NCI-H2196 (cell line): ENCODE measurements around the gene DNHD1.
A peak's percentile ranks its signal among the peaks of the same experiment; 100 is the strongest.

Experiments
- DNase-seq: peaks from one replicate; lab custom pipeline; 2025; ENCODE audit not compliant: unreplicated experiment; lab: John Stamatoyannopoulos, UW

Gene DNHD1

GRCh38 chr11:6611092-6611962 is 114.2 kb downstream of the DNHD1 start:
- no peak for DNase-seq

DNA sequence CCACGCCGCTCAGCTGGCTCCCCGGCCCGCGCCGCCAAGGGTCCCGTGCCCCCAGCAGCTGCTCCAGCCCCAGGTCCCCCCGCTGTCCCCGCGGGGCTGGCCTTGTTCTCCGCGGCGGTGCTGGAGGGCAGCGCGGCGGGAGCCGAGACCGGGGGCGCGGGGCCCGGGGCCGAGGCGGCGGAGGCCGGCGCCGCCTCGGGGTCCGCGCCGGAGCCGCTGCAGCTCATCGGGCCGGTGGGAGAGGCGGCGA is 114.8 kb downstream of the DNHD1 start:
- no peak for DNase-seq

DNA sequence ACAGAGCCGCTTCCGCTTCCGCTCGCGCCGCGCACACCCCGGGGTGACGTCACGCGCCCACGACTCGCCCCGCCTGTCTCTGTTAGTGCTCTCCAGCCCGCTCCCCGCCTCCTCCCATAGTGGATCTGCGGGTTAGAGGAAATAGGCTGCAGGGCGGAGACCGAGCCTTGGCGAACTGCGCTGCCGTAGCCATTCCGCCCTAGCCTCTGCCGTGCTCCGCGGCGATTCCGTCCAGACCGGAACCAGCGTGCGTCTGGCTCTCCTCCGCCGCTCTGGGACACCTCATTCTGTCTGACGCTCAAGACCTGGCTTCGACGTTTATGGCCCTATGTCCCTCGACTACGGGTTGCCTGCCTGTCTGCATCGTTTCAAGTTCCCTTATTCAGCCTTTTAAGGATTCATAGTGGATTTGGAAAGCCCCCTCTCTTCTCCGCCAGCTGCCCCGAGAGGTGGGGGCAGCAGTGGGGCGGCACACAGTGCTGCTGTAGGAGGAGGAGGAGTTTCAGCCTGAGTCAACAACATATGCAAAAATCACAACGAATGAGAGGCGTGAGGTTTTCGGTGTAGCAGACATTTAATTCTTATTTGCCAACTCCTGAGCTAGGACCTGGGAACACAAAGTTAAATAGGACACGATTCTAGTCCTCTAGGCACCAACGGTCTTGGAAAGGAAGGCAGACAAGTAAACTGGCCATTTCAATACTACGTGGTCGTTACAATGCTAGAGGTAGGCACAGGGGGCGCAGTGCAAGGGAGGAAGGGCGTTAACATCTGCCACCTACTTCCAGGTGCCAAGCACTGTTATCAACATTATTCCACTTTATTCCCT is 115.3 kb downstream of the DNHD1 start, which contains the start of gene TAF10:
Gene TAF10, minus strand, starts transcription at position 4 of the 829 bp plus-strand sequence. CDS start 27 bp downstream, outside the sequence.
- DNase-seq, result peak; percentile 96

DNA sequence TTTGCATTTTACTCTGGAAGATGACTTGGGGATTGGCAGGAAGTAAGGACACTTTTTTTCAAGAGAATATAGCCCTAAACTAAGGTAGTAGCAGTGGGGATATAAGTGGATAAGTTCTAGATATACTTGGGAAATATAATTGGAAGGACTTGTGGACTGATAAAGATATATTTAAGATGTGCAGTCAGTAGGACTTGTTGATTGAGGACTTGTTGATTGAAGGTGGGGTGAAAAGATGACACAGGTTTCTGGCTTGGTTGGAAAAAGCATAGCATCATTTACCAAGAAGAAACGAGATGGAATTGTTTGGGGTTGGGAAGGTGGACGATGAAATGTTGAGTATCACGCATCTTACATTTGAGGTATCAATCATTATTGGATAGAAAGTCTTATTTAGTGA is 116.4 kb downstream of the DNHD1 start:
- no peak for DNase-seq

DNA sequence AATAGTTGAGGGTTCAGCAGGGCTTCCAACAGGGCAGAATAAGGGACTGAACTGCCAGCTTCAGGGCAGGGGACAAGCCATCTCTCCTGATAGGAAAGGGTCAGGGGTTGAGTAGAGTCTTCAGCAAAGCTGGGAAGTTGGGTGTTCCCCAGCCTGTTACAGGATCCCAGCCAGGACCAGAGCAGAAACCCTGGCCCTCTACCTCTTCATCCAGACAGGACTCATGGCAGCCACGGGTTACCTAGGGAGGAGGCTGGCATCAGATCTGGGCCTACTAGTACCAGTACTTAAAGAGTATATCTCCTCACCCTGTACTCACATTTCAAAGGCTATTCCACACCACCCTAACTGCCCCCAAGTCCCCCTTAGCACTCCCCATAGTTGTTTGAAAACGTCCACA is 117.4 kb downstream of the DNHD1 start:
- DNase-seq, result no peak

DNA sequence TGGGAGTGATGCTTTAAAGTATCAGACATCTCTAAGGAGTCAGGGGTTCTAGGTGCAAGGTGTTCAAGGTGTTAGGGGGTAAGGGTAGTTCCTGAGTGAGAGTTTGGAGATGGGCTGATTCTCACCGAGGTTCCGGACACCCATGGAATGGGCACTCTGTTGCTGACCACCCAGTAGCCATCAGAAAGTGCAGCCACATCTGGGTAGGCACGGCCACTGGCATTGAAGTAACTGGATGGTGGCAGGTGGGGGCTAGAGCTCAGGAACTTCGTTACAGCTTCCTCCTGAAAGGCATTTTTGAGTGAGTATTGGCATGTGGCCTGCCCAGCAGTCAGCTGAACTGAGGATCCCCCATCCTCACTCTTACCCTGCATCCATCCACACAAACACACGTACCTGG is 118.0 kb downstream of the DNHD1 start:
- no peak for DNase-seq

DNA sequence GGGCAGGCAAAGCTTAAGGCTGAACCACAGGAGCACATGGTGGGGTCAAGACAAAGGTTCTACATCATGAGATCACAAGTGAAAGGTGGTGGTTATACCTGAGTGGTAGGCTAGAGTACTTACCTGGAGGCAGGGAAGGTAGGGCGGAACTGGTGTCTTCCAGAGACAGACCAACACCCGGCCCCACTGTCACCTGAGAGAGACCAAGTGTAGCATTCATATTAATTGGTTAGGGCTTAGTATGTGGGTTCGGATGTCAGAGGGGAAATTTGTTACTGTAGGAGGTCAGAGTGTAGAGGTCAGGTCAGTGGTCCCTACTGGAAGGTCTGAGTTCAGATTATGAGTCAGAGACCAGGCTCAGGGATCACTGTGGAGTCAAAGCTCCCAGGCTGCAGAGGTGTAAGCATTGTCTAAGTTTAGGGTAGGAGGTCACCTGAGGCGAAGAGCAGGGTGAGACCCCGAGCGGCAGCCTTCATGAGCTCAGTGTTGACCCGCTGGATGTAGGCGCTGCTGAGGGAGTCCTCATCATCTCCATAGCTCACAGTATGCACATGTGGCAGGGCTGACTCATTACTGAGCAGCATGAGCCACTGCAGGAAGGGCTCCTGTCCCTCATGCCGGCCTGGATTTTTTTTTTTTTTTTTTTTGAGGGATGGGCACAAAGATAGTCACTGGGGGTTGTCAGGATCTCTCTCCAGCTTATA is 119.0 kb downstream of the DNHD1 start:
- no peak for DNase-seq

- DNase-seq, result no peak
Measured at GRCh38 chr11:6616596-6617250, 119.6 kb downstream of the DNHD1 start.

DNA sequence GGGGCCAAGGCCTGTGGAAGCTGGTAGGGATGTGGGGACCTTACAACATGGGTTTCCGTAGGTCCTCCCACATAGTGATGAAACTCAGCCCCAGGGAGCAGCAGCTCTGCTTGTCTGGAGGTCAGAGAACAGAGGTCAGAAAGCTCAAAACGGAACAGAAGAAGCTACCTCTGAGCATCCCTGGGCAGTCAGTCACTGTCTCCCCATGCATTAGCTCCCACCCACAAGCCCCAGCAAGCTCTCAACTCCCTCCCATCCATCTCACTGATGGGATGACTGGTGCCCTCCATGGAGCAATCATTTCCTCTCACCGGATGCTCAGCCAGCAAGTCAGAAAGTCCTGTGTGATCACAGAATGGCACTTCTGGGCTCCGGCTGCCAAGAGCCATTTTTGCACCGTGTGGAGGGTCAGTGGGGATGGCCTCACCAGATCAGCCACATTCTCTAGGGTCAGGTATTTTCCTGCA is 120.3 kb downstream of the DNHD1 start:
- no peak for DNase-seq

DNA sequence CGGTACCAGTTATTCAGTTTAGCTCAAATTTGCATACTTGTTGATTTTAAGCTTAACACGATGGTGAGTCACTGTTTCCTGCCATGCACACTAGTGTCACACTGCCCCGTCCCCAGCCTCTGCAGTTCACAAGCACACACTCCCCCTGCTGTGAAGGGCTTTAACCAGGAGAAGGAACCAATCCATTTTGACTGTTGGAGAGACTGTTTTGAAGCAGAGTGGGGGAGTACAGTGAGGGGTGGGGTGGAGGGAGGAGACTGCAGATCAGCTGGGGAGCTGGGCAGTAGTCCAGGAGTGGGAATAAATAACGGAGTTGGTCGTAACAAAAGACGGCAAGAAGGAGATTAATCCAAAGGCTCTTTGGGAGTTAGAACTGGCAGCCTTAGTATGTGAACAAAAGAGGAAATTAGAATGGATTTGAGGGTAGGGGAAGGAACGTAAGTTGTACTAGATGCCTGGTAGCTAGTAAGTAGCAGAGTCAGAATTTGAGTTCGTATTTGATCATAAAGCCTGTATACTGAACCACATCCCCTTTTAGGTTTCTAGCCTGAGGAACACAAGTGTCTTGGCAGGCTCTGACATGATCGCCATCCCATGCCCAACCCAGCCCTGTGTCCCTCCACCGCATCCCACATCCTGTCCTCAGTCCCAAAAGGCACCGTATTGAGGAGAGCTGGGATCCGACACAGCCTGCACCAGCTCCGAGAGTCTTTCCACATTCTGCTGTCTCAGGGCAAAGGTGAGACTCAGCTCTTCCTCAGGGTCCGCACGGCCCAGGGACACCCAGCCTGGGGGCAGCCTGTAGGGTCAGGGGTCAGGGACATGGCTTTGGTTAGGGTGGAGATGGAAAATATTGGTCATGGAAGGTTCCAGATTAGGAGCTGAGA is 121.3 kb downstream of the DNHD1 start:
- DNase-seq, result no peak

DNA sequence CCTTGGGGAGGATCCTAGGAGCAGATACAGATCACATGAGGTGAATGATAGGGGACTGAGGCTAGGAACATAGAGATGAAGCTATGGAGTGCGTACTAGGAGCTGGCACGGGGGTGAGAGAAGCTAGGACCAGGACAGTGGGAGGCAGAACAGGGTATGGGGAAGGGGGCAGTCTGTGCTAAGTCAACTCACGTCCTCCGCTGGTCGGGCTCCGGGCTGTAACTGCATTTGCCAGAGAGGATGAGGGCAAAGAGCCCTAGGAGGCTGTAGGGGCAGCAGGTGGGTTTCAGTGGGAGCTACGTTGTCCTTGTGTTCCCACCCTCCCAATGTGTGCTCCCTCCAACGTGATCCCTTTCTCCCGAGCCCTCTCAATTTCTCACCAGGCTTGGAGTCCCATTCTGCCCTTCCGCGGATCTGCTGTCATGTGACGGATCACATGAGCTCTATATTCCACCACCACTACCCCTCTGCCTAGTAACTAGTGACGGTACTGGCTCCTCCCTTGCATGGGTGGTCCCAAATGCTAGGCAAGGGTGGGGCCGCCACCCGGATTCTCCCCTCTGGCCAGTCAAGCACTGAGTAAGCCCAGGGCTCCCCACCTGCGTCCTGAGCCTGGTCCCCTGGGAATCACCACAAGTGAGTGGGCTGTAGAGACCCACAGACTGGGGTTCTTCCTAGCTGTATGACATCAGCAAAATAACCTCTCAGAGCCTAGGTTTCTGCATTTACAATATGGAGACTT is 122.1 kb downstream of the DNHD1 start, which contains the start of gene TPP1:
Gene TPP1, minus strand, starts transcription at position 419 of the 742 bp plus-strand sequence. Its CDS starts 22 bp downstream, at position 397.
- peak; percentile 94 for DNase-seq

DNA sequence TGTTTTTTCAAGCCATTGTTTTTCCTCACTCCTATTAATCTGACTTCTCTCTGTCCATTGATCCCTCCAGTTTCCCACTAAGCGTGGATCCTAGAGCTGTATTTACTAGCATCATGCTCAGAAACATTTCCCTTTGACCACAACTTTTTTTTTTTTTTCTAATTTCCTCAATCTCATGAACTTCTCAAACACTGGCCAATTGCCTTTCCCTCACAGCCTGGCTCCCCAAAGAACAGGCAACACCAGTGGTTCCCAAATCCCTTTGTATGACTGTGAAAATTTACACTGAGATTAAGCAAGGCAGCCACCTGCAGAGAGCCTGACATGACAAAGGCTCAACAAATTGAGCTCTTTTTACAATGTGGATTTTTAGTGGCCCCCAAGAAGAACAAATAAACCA is 123.6 kb downstream of the DNHD1 start:
- no peak for DNase-seq
